Stimulated activated CD4-positive, alpha-beta T cell treated with anti-CD3 and anti-CD28 coated beads, Interleukin-2, amount 100 ng/mL, for 4 hours (primary cell): ENCODE measurements around the gene FAM107B.
"Not testable (repeated sequence)": the region's sequence is repeated elsewhere in the genome, so short reads cannot be mapped to it uniquely, and the experiment has no call there.

Experiments used
- DNase-seq: peaks from one replicate; pipeline ENCODE4 v3.0.0-alpha.2; 2020; ENCODE audit warnings: low read depth

Gene FAM107B

GRCh38 chr10:14736043-14736442 is 38.7 kb downstream of the FAM107B start:
- DNase-seq: no peak

- no peak for DNase-seq
Measured at GRCh38 chr10:14731875-14732512, 42.7 kb downstream of the FAM107B start.

- DNase-seq: no peak
Measured at GRCh38 chr10:14728346-14728745, 46.4 kb downstream of the FAM107B start.

GRCh38 chr10:14727924-14728323 is 46.8 kb downstream of the FAM107B start:
- DNase-seq: no peak

- DNase-seq: no peak
Measured at GRCh38 chr10:14727465-14727864, 47.2 kb downstream of the FAM107B start.

- no peak for DNase-seq
Measured at GRCh38 chr10:14724931-14725330, 49.8 kb downstream of the FAM107B start.

- DNase-seq: peak; percentile 13
Measured at GRCh38 chr10:14723052-14723689, 51.5 kb downstream of the FAM107B start.

- no peak for DNase-seq
Measured at GRCh38 chr10:14717552-14717951, 57.1 kb downstream of the FAM107B start.

GRCh38 chr10:14712991-14713424 is 61.7 kb downstream of the FAM107B start:
- DNase-seq: no peak

- DNase-seq: not testable (repeated sequence)
Measured at GRCh38 chr10:14709344-14709743, 65.4 kb downstream of the FAM107B start.

- DNase-seq: no peak
Measured at GRCh38 chr10:14707481-14707880, 67.2 kb downstream of the FAM107B start.

- no peak for DNase-seq
Measured at GRCh38 chr10:14705548-14706230, 69.0 kb downstream of the FAM107B start.

- no peak for DNase-seq
Measured at GRCh38 chr10:14703631-14704001, 71.1 kb downstream of the FAM107B start.

GRCh38 chr10:14701466-14701865 is 73.2 kb downstream of the FAM107B start:
- DNase-seq: no peak

GRCh38 chr10:14700546-14700945 is 74.2 kb downstream of the FAM107B start:
- no peak for DNase-seq

- no peak for DNase-seq
Measured at GRCh38 chr10:14699482-14699881, 75.2 kb downstream of the FAM107B start.

- DNase-seq: no peak
Measured at GRCh38 chr10:14698829-14699170, 75.9 kb downstream of the FAM107B start.

GRCh38 chr10:14698111-14698828 is 76.4 kb downstream of the FAM107B start:
- no peak for DNase-seq

GRCh38 chr10:14697281-14697680 is 77.4 kb downstream of the FAM107B start:
- DNase-seq: no peak

- no peak for DNase-seq
Measured at GRCh38 chr10:14696821-14697220, 77.9 kb downstream of the FAM107B start.

GRCh38 chr10:14695847-14696480 is 78.7 kb downstream of the FAM107B start:
- no peak for DNase-seq

- no peak for DNase-seq
Measured at GRCh38 chr10:14693891-14694290, 80.8 kb downstream of the FAM107B start.
